Measurements from ENCODE around the gene TAOK3.

DNA sequence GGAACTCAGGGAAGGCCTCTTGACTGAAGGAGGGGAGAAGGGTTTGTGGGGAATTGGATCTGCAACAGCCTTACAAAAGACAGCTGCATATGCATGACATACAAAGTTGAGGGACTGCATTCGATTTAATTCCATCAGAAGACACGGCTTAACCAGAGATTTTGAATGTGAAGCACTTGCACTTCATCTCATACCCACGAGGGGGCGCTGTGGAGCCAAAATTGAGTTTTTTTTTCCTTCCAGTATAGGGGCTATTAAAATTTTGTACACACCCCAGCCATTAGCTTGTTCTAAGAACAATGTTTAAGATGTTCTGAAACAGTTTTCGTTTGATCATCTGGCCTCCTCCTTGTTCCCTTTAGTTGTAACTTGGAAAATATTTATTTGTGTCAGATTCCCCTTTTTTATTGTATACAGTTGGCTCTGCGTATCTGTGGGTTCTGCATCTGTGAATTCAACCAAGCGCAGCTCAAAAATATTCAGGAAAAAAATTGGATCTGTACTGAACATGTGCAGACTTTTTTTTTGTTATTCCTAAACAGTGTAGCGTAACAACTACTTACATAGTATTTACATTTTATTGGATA is 5.3 kb upstream of the TAOK3 start:
- TF ChIP-seq, protein P1, sequence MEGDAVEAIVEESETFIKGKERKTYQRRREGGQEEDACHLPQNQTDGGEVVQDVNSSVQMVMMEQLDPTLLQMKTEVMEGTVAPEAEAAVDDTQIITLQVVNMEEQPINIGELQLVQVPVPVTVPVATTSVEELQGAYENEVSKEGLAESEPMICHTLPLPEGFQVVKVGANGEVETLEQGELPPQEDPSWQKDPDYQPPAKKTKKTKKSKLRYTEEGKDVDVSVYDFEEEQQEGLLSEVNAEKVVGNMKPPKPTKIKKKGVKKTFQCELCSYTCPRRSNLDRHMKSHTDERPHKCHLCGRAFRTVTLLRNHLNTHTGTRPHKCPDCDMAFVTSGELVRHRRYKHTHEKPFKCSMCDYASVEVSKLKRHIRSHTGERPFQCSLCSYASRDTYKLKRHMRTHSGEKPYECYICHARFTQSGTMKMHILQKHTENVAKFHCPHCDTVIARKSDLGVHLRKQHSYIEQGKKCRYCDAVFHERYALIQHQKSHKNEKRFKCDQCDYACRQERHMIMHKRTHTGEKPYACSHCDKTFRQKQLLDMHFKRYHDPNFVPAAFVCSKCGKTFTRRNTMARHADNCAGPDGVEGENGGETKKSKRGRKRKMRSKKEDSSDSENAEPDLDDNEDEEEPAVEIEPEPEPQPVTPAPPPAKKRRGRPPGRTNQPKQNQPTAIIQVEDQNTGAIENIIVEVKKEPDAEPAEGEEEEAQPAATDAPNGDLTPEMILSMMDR (IDR thresholded peaks at IDR 0.05): peak; percentile 91 to 100 (median 97)
- TF ChIP-seq POLR2A (IDR thresholded peaks at IDR 0.05): no peak
